Activated T-helper 9 cell treated with anti-CD3 and anti-CD28 coated beads, Interleukin-2, amount 50 U/mL, for 16 hours (primary cell): ENCODE data around the gene SPIC.

Experiments used
- DNase-seq: peaks from one replicate; pipeline ENCODE4 v3.0.0-alpha.2; 2020; ENCODE audit warnings: low read depth

Gene SPIC

DNA sequence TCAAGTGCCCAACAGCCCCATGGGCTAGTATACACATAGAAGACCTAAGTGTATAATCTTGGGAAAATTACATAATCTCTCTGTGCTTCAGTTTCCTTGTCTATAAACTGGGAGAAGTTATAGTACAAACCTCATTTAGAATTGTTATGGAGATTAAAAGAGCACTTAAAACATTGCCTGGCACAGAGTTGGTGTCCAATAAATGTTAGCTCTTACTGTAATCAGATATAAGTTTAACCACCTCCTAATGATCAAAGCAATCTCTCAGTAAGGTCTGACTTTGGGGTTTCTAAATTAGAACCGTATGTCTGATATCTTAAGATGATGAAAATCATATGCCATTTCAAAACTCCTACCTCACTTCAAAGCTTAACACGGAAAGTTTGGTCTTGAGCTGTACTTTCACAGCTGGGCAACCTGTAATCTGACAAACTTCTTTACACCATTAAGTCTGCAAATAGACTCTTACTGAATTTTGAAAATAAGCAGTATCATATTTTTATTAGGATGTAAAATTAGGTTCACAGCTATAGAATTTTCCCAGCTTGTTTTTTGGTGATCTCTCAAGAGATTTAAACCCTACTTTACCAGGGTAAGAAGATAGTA is 61.0 kb downstream of the SPIC start:
- no peak for DNase-seq
